EH (cell line): ENCODE results near the gene UNC13C.

Experiments
- DNase-seq: peaks from one replicate; pipeline ENCODE4 v3.0.0-alpha.2; 2015; ENCODE audit warnings: low read depth

The UNC13C gene

DNA sequence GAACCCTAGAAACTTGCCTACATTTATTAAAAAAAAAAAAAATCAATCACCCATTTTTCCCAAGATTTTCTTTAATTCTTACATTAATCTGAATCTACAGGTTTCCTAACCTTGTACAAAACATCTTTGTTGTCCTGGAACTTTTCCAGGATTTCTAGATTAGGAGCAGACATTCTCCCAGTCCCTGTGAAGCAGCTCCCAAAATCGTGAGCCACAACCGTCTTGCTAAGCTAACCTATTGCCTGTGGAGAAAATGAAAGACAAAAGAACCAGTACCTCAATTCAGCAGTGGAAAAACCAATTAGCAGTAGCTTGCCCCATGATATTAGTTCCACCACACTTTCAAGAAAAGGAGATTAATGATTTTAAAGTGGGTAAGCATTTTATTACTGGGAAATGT lies 522.1 kb downstream of the UNC13C start:
- DNase-seq = no peak

DNA sequence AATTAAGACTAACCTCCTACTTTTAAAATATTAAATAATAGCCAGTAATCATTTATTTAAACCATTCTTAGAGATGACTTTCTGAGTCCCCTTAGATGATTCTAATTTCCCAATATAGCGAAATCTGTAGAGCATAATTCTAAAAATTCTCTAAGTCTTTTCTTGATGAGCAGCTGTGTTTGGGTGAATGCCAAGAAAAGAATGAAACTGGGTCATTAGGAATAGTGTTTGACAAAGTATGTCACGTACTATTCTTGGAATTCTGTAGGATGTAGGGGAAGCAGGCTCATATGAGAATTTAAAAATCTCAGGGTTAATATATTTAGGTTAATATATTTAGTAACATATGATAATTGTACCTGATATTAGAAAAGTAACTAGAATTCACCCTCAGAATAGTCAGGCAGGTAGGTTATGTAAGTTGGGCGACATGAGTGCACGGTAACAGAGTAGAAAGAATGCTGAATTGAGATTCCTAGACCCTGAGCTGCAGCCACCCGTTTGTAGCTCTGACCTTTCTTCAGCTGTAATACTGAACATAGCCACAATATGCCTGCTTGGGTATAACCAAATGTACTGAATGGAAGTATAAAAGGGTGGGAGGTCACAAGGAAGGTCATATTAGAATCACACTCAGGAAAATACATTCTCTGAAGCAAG lies 524.3 kb downstream of the UNC13C start:
- no peak for DNase-seq

DNA sequence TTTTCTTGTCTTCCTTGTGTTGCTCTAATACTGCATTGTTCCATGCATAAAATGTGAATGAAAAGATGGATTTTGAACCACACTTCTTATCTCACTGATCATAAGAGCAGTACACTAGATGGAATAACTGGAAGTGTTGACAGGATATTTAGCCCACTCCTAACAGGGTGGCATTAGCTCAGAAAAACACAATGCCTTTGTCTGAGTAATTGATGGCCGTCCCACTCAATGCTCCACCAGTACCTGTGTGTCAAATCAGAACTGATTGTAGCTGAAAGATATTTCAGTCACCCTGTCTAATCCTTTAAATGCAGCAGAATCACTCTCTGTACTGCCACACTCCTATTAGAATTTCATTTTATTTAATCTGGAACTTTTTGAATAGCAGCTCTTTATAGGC lies 526.5 kb downstream of the UNC13C start:
- no peak for DNase-seq

GRCh38 chr15:54506977-54507524 lies 528.8 kb downstream of the UNC13C start:
- no peak for DNase-seq

DNA sequence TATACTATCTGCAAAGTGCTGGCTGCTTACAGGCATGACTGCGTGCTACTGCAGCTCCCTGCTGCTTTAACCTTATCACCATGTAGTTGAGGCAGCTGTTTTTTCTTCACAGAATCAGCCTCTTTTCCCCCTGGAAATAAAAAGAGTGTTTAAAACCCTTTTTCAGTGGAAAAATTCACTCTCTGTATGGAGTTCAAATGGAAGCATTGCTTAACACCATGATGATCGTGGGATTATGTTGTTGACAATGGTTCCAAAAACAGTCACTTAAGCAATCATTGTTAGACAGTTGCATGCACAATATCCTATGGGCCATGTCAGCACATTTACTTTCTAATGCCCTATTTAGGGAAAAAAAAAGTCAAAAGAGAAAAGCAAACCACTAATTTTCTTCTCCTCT lies 536.4 kb downstream of the UNC13C start:
- no peak for DNase-seq

DNA sequence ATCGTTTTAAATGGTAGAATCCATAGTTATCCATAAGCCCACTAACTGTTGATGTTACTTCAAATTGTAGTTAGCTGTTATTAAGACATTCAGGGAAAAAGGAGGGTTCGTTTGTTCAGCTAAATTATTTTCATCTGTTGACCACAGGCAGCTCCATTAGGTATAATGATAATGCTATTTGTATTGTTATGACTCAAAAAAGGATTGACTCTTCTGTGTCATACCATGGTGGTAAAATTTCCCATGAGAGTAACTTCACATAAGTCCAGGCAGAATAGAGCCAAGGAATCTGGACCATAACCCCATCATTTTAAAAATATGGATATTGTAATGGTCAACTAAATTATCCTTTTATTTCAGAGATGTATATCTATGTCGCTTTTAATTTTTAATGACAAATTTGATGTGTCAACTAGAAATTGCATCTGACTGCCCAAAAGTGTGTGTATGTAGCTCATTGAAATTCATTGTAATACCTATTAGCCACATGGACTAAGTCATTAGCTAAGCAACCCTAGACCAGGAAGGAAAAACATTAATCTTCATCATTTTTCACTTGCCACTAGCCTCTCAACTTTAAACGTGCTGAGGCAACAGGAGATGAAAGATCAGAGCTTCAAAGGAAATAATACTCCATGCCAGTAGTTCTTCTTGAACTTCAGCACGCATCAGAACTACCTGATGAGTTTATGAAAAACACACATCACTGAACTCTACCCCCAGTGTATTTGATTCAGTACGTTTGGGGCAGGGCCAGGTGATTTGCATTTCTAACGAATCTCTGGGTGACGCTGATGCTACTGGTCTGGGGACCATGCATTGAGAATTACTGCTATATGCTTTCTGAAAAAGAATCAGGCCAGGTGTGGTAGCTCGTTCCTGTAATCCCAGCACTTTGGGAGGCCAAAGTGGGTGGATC lies 537.7 kb downstream of the UNC13C start:
- DNase-seq = no peak

GRCh38 chr15:54517366-54517765 lies 539.1 kb downstream of the UNC13C start:
- DNase-seq = no peak

GRCh38 chr15:54518156-54518882 lies 540.1 kb downstream of the UNC13C start:
- no peak for DNase-seq

GRCh38 chr15:54519577-54519976 lies 541.3 kb downstream of the UNC13C start:
- DNase-seq = no peak

- no peak for DNase-seq
Measured at GRCh38 chr15:54520616-54521015, 542.4 kb downstream of the UNC13C start.

GRCh38 chr15:54521206-54521605 lies 543.0 kb downstream of the UNC13C start:
- DNase-seq = no peak

DNA sequence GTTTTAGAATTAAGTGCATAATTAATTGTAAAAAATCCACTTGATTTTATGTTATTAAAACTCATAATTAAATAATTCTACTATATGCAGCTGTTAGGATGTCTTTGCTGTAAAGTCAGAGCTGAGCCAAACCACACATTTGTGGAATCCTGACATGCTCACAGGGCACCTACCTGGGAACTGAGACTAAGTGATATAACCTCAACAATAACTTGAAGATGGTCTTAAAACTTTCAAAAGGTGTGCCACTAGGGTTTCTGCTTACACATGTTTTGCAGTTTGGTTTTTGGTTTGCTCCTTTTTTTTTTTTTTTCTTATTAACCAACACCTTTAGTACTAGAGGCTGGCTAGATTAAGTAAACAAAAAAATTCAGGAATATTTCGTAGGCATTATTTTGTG lies 549.8 kb downstream of the UNC13C start:
- DNase-seq = no peak

- DNase-seq = no peak
Measured at GRCh38 chr15:54540721-54541120, 562.5 kb downstream of the UNC13C start.

GRCh38 chr15:54547491-54547890 lies 569.2 kb downstream of the UNC13C start:
- no peak for DNase-seq

DNA sequence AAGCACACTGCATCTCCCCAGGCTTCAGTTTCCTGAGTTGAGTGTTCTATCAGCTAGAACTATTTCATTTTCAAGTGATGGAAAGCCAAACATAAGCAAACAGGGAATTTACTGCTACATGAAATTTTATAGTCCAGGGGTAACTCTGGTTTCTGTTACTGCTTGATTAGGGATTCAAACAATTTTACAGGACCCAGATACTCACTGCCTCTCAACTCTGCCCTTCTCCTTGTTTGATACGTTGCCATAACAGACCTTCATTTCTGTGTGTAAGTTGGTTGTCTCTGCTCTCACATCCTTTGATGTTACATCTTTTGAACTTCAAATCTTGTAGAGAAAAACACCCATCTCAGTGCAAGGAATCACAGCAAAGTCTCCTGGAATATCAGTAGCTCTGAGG lies 572.7 kb downstream of the UNC13C start:
- no peak for DNase-seq

- no peak for DNase-seq
Measured at GRCh38 chr15:54556231-54556630, 578.0 kb downstream of the UNC13C start.

GRCh38 chr15:54559405-54560069 lies 581.3 kb downstream of the UNC13C start:
- no peak for DNase-seq

DNA sequence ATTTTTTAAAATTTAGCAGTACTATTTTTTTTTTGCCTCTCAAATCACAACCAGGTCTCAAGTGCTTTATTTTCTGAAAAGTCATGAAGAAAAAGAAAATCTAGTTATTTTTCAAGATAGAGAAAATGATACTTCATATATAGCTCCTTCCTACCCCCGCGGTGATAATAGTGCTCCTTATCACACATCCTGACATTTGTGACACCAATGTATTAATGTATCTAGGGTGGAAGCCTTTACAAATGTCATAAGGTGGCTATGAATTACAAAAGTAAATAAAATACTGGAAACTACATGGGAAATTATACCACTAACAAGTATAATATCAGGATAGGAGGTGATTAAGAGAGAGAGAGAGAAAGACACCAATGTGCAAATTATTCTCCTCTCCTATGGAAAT lies 582.2 kb downstream of the UNC13C start:
- no peak for DNase-seq

DNA sequence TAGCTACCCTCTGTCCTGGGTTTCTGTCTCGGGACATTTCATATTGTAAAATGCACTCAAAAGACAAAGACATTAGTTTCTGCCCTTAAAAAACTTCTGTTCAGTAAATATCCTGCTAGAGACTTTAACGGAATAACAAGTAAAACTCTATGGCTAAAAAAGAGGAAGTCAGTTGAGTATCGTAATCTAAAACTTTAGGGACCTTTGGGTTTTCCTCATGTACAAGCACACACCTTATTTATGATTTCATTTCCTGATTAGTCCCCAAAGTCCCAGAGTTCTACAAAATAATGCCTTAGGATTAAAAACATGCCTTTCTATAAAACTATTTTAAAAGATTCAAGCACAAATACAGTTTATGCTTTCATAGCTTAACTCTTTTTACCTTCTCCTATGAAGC lies 585.9 kb downstream of the UNC13C start:
- no peak for DNase-seq

DNA sequence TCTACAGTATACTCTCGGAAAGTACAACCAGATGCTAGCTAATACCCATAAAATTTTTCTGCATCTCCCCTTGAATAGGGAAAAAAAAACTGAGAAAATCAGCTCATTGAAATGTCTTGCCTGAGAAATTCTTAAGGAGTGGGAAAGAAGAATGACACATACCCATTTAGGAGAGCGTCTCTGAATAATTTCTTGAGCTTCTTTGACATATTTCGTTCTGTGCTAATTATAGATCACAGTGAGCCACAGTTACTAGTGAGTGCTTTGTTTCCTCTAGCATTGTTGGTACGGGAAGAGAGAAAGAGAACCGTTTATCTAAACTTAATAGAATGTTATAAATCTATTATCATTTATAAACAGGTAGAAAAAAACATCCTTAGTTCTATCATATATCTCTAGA lies 588.4 kb downstream of the UNC13C start:
- no peak for DNase-seq

DNA sequence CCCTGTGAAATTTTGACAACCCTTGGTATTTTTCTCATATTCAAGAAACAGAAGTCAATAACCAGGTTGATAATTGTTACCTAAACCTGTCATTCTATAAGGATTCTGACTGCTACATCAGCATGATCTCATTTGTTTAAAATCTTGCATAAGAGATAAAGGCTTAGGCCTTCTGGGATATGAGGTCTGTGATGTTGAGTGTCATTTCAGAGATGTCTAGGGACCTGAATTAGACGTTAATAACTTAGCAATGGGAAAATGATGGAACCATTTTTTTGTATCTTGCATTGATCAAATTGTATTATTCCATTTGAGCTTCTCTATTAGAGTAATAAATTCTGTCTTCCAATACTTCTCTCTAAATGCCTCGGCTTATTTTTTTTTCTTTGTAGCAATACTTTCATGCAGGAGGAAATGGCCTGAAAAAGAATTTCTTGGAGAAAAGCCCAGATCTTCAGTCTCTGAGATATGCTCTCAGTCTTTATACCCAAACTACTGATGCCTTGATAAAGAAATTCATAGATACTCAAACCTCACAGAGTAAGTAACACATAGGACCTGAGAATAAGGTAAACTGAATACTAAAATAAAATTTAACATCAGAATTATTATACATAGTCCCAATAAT lies 589.3 kb downstream of the UNC13C start:
- DNase-seq = no peak

GRCh38 chr15:54568381-54568780 lies 590.1 kb downstream of the UNC13C start:
- DNase-seq = no peak
